SK-N-SH (cell line): ENCODE data around the gene BIRC5. TPM values are rescaled to one million over a fixed set of nuclear protein-coding genes. Genes with fewer than 3 reads are reported as not detected.

Experiments used
- CTCF ChIA-PET: fragments of 300-600, 350-600 bp; formaldehyde crosslinking; extraction: SDS; loops from one replicate; lab custom pipeline; 2021; lab: Yijun Ruan, JAX
- POLR2A ChIA-PET: fragments of 350-600 bp; sonication (Branson Sonifier 250); formaldehyde crosslinking; extraction: SDS; loops from one replicate; lab custom pipeline; 2020; ENCODE audit warnings: antibody characterized with exemption, inconsistent platforms; lab: Yijun Ruan, JAX
- DNase-seq: peaks from one replicate; pipeline ENCODE4 v3.0.0; 2012
- H2AFZ ChIP-seq: fragments of 200-600 bp; sonication (generic); 2 replicates; pipeline ENCODE4 v1.8.1; 2016; ENCODE audit warnings: antibody characterized with exemption, mild to moderate bottlenecking, low read depth
- H3F3A ChIP-seq: fragments of 200-600 bp; sonication (generic); replicated peaks from 2 replicates; pipeline ENCODE3; 2016; ENCODE audit warnings: antibody characterized with exemption, mild to moderate bottlenecking; ENCODE audit not compliant: insufficient read depth
- H3K27ac ChIP-seq, 2 experiments: fragments of 200-500 bp in 1 of 2; fragments of 200-600 bp in 1 of 2; sonication (Bioruptor generic) in 1 of 2; sonication (generic), shearing (Covaris generic) in 1 of 2; 2 replicates each; pipeline versions ENCODE4 v1.5.1 to v1.6.1; 2014 to 2016; ENCODE audit warnings: low read depth in 2 of 2, inconsistent platforms in 1 of 2, low read length in 1 of 2, mild to moderate bottlenecking in 1 of 2, mixed read lengths in 1 of 2
- H3K27me3 ChIP-seq: fragments of 200-600 bp; sonication (generic), shearing (Covaris generic); 2 replicates; pipeline ENCODE4 v1.6.1; 2016; ENCODE audit warnings: mixed run types; ENCODE audit not compliant: insufficient read depth
- H3K36me3 ChIP-seq, 2 experiments: fragments of 200-500 bp in 1 of 2; fragments of 200-600 bp in 1 of 2; sonication (Bioruptor generic) in 1 of 2; sonication (generic) in 1 of 2; replicated peaks in 1 of 2; 2 replicates each; pipeline versions ENCODE3 to v1.5.1; 2014 to 2016; ENCODE audit warnings: low read length in 1 of 2, mild to moderate bottlenecking in 1 of 2; ENCODE audit not compliant: insufficient read depth in 2 of 2, control insufficient read depth in 1 of 2
- H3K4me1 ChIP-seq, 2 experiments: fragments of 200-500 bp in 1 of 2; fragments of 200-600 bp in 1 of 2; sonication (Bioruptor generic) in 1 of 2; sonication (generic), shearing (Covaris generic) in 1 of 2; 2 replicates each; pipeline versions ENCODE4 v1.5.1 to v1.6.1; 2014 to 2016; ENCODE audit warnings: low read depth in 1 of 2, low read length in 1 of 2, mixed run types in 1 of 2; ENCODE audit not compliant: insufficient read depth in 2 of 2, control insufficient read depth in 1 of 2
- H3K4me2 ChIP-seq: fragments of 200-600 bp; sonication (generic), shearing (Covaris generic); 2 replicates; pipeline ENCODE4 v1.6.1; 2017; ENCODE audit warnings: mixed run types
- H3K4me3 ChIP-seq, 2 experiments: fragments of 200-500 bp in 1 of 2; fragments of 200-600 bp in 1 of 2; sonication (Bioruptor generic) in 1 of 2; sonication (generic), shearing (Covaris generic) in 1 of 2; 2 replicates each; pipeline versions ENCODE4 v1.5.1 to v1.8.1; 2014 to 2016; ENCODE audit warnings: low read depth in 2 of 2, inconsistent platforms in 1 of 2, low read length in 1 of 2, mild to moderate bottlenecking in 1 of 2, mixed read lengths in 1 of 2, moderate library complexity in 1 of 2
- H3K79me2 ChIP-seq: fragments of 200-600 bp; sonication (generic); 2 replicates; pipeline ENCODE4 v1.8.1; 2017; ENCODE audit warnings: mild to moderate bottlenecking; ENCODE audit not compliant: insufficient read depth
- H3K9ac ChIP-seq: fragments of 200-600 bp; sonication (generic); 2 replicates; pipeline ENCODE4 v1.6.1; 2017; ENCODE audit warnings: mixed run types
- H3K9me2 ChIP-seq: fragments of 200-600 bp; sonication (generic); 2 replicates; pipeline ENCODE4 v1.6.1; 2017; ENCODE audit warnings: mixed run types
- H3K9me3 ChIP-seq: fragments of 200-600 bp; sonication (generic); 2 replicates; pipeline ENCODE4 v1.6.1; 2017; ENCODE audit warnings: mixed run types, mild to moderate bottlenecking, moderate library complexity
- H4K20me1 ChIP-seq: fragments of 200-600 bp; sonication (generic); 2 replicates; pipeline ENCODE4 v1.6.1; 2017; ENCODE audit warnings: mild to moderate bottlenecking, mixed run types; ENCODE audit not compliant: insufficient read depth
- EP300 ChIP-seq, 2 experiments: IDR thresholded peaks; 2 replicates each; pipeline versions ENCODE4 v1.4.0 to v1.6.1; 2012; ENCODE audit warnings: borderline replicate concordance in 1 of 2, low read depth in 1 of 2, low read length in 1 of 2
- FOXM1 ChIP-seq: IDR thresholded peaks from 2 replicates; pipeline ENCODE4 v1.4.0; 2012; ENCODE audit warnings: low read depth, mild to moderate bottlenecking
- GATA2 ChIP-seq: sonication (generic); formaldehyde crosslinking; IDR thresholded peaks from 2 replicates; pipeline ENCODE4 v1.5.0; 2020; ENCODE audit warnings: mild to moderate bottlenecking, missing genetic modification reagents
- JUND ChIP-seq: IDR thresholded peaks from 2 replicates; pipeline ENCODE4 v1.4.0; 2012
- MEF2A ChIP-seq: IDR thresholded peaks from 2 replicates; pipeline ENCODE4 v1.4.0; 2012; ENCODE audit warnings: low read depth, borderline replicate concordance
- MXI1 ChIP-seq: IDR thresholded peaks from 2 replicates; pipeline ENCODE4 v1.6.1; 2012; ENCODE audit warnings: mild to moderate bottlenecking, low read depth, low read length, improper control_type of control experiment
- NFIC ChIP-seq: IDR thresholded peaks from 2 replicates; pipeline ENCODE4 v1.4.0; 2012; ENCODE audit warnings: borderline replicate concordance
- POLR2AphosphoS5 ChIP-seq: IDR thresholded peaks from 2 replicates; pipeline ENCODE4 v1.6.1; 2012; ENCODE audit warnings: low read depth, low read length
- RAD21 ChIP-seq: IDR thresholded peaks from 2 replicates; pipeline ENCODE4 v1.6.1; 2012; ENCODE audit warnings: mild to moderate bottlenecking, low read length
- RXRA ChIP-seq: IDR thresholded peaks from 2 replicates; pipeline ENCODE4 v1.4.0; 2012; ENCODE audit warnings: low read depth, mild to moderate bottlenecking, borderline replicate concordance
- SMC3 ChIP-seq: IDR thresholded peaks from 2 replicates; pipeline ENCODE4 v1.6.1; 2012; ENCODE audit warnings: low read depth, low read length, improper control_type of control experiment
- TCF12 ChIP-seq: IDR thresholded peaks from 2 replicates; pipeline ENCODE4 v1.4.0; 2012
- YY1 ChIP-seq: IDR thresholded peaks from 2 replicates; pipeline ENCODE4 v1.4.0; 2012; ENCODE audit warnings: low read depth, mild to moderate bottlenecking
- WGBS: methylation state at CpG from one replicate; pipeline ENCODE4 v1.1.6; 2017; ENCODE audit warnings: low lambda C conversion rate; 5-methylcytosine and 5-hydroxymethylcytosine counted together
- polyA plus RNA-seq, 3 experiments: library from polyadenylated mRNA; depleted of rRNA; stranded (reverse); fragments of >200 nt; gene quantifications; 2 replicates each; pipeline ENCODE4 v1.2.3, GENCODE V29; 2012
- TF ChIP-seq, protein P1 (sequence below): IDR thresholded peaks from 2 replicates; pipeline ENCODE4; 2012
- TF ChIP-seq, protein P2 (sequence below): IDR thresholded peaks from 2 replicates; pipeline ENCODE4 v1.4.0; 2012; ENCODE audit warnings: low read depth
- TF ChIP-seq, protein P3 (sequence below): fragments of 150-350 bp; IDR thresholded peaks from 2 replicates; pipeline ENCODE4 v1.6.1; 2016; ENCODE audit warnings: mild to moderate bottlenecking, low read depth, low read length
- TF ChIP-seq, protein P4 (sequence below): fragments of 150-350 bp; IDR thresholded peaks from 2 replicates; pipeline ENCODE4 v1.6.1; 2017; ENCODE audit warnings: antibody characterized with exemption, low read length, low read depth, borderline replicate concordance
- TF ChIP-seq, protein P5 (sequence below): IDR thresholded peaks from 2 replicates; pipeline ENCODE4 v1.4.0; 2012; ENCODE audit warnings: low read depth, borderline replicate concordance

BIRC5 gene
- polyA plus RNA-seq, 1 of the 3 experiments (the other 2 are of a cell fraction) = 31.4 TPM

DNA sequence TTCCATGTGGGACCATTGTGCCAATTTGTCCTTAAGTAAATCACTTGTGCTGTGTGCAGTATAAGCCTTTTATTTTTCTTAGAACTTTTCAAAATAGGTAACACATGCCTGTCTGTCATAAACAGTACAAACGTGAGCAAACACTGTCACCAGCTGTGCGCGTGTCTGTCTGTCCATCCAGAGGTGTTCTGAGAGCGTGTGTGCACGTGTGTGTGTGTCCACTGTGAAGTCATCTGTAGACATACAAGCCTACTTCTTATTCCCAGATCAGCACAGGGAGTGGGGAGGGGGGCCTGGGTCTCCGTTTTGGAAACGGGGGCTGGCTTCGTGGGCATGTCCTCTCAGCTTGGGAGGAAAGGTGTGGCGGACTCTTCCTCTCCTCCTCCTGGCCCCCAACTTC is 26.8 kb downstream of the BIRC5 start:
- POLR2A ChIA-PET = no interaction called here
- Histone ChIP-seq H3K27ac (no peak overlapping the region; a peak in 1 of 4 replicates), H3K36me3 (no peaks in the 10 kb centered on the region), H4K20me1 (no peaks in the 10 kb centered on the region), H3K9me3 (0 out of 2 replicates have a peak, but pooled peaks cover 6% of the 10 kb centered on the region), H3K4me1 (peaks cover 0 to 27% of the 10 kb centered on the region in 2 experiments; a peak in 1 of 4 replicates), H2AFZ (no peak overlapping the region), H3K9me2 (no peaks in the 10 kb centered on the region), H3K4me2 (no peak overlapping the region), H3K79me2 (no peaks in the 10 kb centered on the region), H3K27me3 (no peaks in the 10 kb centered on the region), H3F3A (no peaks in the 10 kb centered on the region), H3K9ac (no peak overlapping the region), H3K4me3 (no peak overlapping the region)
- CTCF ChIA-PET = interaction anchor here (0.9 to 3.6 kb wide), 6 partner anchors 10 to 181 kb away, joined by 3 to 50 read pairs (median 5); no protein-coding TSS in a partner anchor
- 77% methylated on average over 9 of the region's 9 CpGs for WGBS
- TF ChIP-seq RAD21 (no peak), MEF2A (no peak), SMC3 (no peak), NFIC (no peak), JUND (no peak), RXRA (no peak), YY1 (no peak), FOXM1 (no peak), GATA2 (CRISPR knock-in tag) (no peak), MXI1 (no peak), TCF12 (no peak), POLR2AphosphoS5 (no peak), EP300 (IDR thresholded peaks at IDR 0.05; ENCODE audit: borderline replicate concordance in 1 of 2, low read depth in 1 of 2, low read length in 1 of 2) (no peak)
- TF ChIP-seq, protein P1, sequence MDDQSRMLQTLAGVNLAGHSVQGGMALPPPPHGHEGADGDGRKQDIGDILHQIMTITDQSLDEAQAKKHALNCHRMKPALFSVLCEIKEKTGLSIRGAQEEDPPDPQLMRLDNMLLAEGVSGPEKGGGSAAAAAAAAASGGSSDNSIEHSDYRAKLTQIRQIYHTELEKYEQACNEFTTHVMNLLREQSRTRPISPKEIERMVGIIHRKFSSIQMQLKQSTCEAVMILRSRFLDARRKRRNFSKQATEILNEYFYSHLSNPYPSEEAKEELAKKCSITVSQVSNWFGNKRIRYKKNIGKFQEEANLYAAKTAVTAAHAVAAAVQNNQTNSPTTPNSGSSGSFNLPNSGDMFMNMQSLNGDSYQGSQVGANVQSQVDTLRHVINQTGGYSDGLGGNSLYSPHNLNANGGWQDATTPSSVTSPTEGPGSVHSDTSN = no peak
- TF ChIP-seq, protein P2, sequence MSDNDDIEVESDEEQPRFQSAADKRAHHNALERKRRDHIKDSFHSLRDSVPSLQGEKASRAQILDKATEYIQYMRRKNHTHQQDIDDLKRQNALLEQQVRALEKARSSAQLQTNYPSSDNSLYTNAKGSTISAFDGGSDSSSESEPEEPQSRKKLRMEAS = no peak
- TF ChIP-seq, protein P3, sequence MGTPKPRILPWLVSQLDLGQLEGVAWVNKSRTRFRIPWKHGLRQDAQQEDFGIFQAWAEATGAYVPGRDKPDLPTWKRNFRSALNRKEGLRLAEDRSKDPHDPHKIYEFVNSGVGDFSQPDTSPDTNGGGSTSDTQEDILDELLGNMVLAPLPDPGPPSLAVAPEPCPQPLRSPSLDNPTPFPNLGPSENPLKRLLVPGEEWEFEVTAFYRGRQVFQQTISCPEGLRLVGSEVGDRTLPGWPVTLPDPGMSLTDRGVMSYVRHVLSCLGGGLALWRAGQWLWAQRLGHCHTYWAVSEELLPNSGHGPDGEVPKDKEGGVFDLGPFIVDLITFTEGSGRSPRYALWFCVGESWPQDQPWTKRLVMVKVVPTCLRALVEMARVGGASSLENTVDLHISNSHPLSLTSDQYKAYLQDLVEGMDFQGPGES = no peak
- TF ChIP-seq, protein P4, sequence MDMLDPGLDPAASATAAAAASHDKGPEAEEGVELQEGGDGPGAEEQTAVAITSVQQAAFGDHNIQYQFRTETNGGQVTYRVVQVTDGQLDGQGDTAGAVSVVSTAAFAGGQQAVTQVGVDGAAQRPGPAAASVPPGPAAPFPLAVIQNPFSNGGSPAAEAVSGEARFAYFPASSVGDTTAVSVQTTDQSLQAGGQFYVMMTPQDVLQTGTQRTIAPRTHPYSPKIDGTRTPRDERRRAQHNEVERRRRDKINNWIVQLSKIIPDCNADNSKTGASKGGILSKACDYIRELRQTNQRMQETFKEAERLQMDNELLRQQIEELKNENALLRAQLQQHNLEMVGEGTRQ = no peak
- TF ChIP-seq, protein P5, sequence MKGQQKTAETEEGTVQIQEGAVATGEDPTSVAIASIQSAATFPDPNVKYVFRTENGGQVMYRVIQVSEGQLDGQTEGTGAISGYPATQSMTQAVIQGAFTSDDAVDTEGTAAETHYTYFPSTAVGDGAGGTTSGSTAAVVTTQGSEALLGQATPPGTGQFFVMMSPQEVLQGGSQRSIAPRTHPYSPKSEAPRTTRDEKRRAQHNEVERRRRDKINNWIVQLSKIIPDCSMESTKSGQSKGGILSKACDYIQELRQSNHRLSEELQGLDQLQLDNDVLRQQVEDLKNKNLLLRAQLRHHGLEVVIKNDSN = no peak
- DNase-seq = no peak
